H1 (cell line): Measurements from ENCODE around the gene CETN2.

Source experiments
- EZH2 ChIP-seq: fragments of 200-600 bp; sonication (generic); IDR thresholded peaks from 2 replicates; pipeline ENCODE4 v1.7.1; 2012; ENCODE audit warnings: low read depth, mild to moderate bottlenecking, moderate library complexity, low read length, inconsistent platforms; ENCODE audit not compliant: severe bottlenecking
- POLR2A ChIP-seq, 2 experiments: IDR thresholded peaks; 1 replicate in 1 of 2; 2 replicates in 1 of 2; pipeline ENCODE4 v1.6.1; 2011; ENCODE audit warnings: low read depth in 2 of 2, low read length in 2 of 2, mild to moderate bottlenecking in 2 of 2; ENCODE audit errors: control extremely low read depth in 1 of 2
- POLR2AphosphoS5 ChIP-seq: IDR thresholded peaks from 2 replicates; pipeline ENCODE4 v1.6.1; 2011; ENCODE audit warnings: low read depth, low read length
- TF ChIP-seq, protein P1 (sequence below), 3 experiments: IDR thresholded peaks; 1 replicate in 2 of 3; 2 replicates in 1 of 3; pipeline versions ENCODE4 v1.5.1 to v1.6.1; 2011; ENCODE audit warnings: low read length in 3 of 3, mild to moderate bottlenecking in 3 of 3, inconsistent platforms in 2 of 3, low read depth in 1 of 3, moderate library complexity in 1 of 3; ENCODE audit not compliant: insufficient read depth in 1 of 3; ENCODE audit errors: control extremely low read depth in 1 of 3
- TF ChIP-seq, protein P2 (sequence below): IDR thresholded peaks from 2 replicates; pipeline ENCODE4 v1.6.1; 2012; ENCODE audit warnings: inconsistent platforms

DNA sequence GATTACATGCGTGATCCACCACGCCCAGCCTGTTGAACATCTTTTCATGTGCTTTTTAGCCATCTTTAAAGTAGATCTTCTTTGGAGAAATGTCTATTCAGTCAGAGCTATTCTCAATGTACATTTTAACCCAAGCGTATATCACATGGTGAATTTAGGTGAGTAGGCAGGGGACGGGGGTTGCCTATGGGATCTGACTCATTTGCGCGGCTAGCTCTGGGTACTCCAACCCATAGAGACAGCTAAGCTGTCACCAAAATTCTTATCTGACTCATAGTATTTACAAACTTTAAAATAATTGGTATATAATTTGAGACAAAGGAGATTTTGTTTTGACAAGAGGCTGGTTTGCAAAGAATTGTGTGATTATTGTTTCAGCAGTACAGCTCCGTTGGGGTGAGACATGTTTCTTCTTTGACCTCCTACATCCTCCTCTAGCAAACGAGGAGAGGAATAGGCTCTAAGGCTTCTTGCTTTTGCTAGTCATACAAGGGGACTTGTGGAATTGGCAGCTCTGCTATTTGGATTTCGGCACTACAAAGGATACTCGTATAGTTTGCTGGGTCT, 12.3 kb upstream of the CETN2 start:
- TF ChIP-seq POLR2A (IDR thresholded peaks at IDR 0.05; ENCODE audit: control extremely low read depth in 1 of 2, low read depth in 2 of 2, low read length in 2 of 2), result no peak
- TF ChIP-seq, protein P1, sequence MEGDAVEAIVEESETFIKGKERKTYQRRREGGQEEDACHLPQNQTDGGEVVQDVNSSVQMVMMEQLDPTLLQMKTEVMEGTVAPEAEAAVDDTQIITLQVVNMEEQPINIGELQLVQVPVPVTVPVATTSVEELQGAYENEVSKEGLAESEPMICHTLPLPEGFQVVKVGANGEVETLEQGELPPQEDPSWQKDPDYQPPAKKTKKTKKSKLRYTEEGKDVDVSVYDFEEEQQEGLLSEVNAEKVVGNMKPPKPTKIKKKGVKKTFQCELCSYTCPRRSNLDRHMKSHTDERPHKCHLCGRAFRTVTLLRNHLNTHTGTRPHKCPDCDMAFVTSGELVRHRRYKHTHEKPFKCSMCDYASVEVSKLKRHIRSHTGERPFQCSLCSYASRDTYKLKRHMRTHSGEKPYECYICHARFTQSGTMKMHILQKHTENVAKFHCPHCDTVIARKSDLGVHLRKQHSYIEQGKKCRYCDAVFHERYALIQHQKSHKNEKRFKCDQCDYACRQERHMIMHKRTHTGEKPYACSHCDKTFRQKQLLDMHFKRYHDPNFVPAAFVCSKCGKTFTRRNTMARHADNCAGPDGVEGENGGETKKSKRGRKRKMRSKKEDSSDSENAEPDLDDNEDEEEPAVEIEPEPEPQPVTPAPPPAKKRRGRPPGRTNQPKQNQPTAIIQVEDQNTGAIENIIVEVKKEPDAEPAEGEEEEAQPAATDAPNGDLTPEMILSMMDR (IDR thresholded peaks at IDR 0.05; ENCODE audit: control extremely low read depth in 1 of 3, insufficient read depth in 1 of 3, low read depth in 1 of 3, low read length in 3 of 3), result no peak
- TF ChIP-seq, protein P2, sequence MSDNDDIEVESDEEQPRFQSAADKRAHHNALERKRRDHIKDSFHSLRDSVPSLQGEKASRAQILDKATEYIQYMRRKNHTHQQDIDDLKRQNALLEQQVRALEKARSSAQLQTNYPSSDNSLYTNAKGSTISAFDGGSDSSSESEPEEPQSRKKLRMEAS, result no peak
- no peak for TF ChIP-seq POLR2AphosphoS5
- no peak for TF ChIP-seq EZH2
